Keratinocyte (primary cell): ENCODE results near the gene HDAC7. TPM values are rescaled to one million over a fixed set of nuclear protein-coding genes. Genes with fewer than 3 reads are reported as not detected.

Experiments used
- DNase-seq: peaks from one replicate; pipeline ENCODE4 v3.0.0-alpha.2; 2011; ENCODE audit warnings: low read depth, missing footprints, low spot score
- FAIRE-seq: peaks from 2 replicates; lab custom pipeline; 2011; peaks lifted over from hg19 to GRCh38; lab: Jason Lieb, UNC
- H2AFZ ChIP-seq: 2 replicates; pipeline ENCODE4 v1.6.0; 2012; ENCODE audit warnings: low read length, control low read depth, inconsistent platforms; ENCODE audit not compliant: control insufficient read depth
- H3K27ac ChIP-seq: 2 replicates; pipeline ENCODE4 v1.5.1; 2011; ENCODE audit warnings: low read length; ENCODE audit not compliant: control insufficient read depth, insufficient read depth
- H3K27me3 ChIP-seq: 3 replicates; pipeline ENCODE4 v1.6.0; 2011; ENCODE audit warnings: low read length; ENCODE audit not compliant: control insufficient read depth, insufficient read depth; ENCODE audit errors: extremely low read depth
- H3K36me3 ChIP-seq, 2 experiments: 2 replicates in 1 of 2; 3 replicates in 1 of 2; pipeline ENCODE4 v1.5.1; 2011; ENCODE audit warnings: low read length in 2 of 2, mild to moderate bottlenecking in 1 of 2; ENCODE audit not compliant: control insufficient read depth in 2 of 2, insufficient read depth in 2 of 2; ENCODE audit errors: extremely low read depth in 1 of 2
- H3K4me1 ChIP-seq: 3 replicates; pipeline ENCODE4 v1.5.1; 2011; ENCODE audit warnings: low read length; ENCODE audit not compliant: control insufficient read depth, insufficient read depth; ENCODE audit errors: extremely low read depth
- H3K4me2 ChIP-seq: 3 replicates; pipeline ENCODE4 v1.6.0; 2011; ENCODE audit warnings: low read depth, low read length; ENCODE audit not compliant: control insufficient read depth, insufficient read depth; ENCODE audit errors: extremely low read depth
- H3K4me3 ChIP-seq, 3 experiments: fragments of 200-600 bp in 1 of 3; sonication (generic) in 1 of 3; 2 replicates in 2 of 3; 3 replicates in 1 of 3; pipeline ENCODE4 v1.5.1; 2011 to 2016; ENCODE audit warnings: low read length in 3 of 3, mild to moderate bottlenecking in 3 of 3, control low read depth in 2 of 3, inconsistent platforms in 1 of 3, low read depth in 1 of 3, mixed read lengths in 1 of 3, mixed run types in 1 of 3, moderate library complexity in 1 of 3; ENCODE audit not compliant: control insufficient read depth in 2 of 3, insufficient read depth in 2 of 3; ENCODE audit errors: extremely low read depth in 1 of 3
- H3K79me2 ChIP-seq: 2 replicates; pipeline ENCODE4 v1.6.0; 2012; ENCODE audit warnings: low read length; ENCODE audit not compliant: control insufficient read depth, insufficient read depth
- H3K9ac ChIP-seq: 3 replicates; pipeline ENCODE4 v1.6.0; 2011; ENCODE audit warnings: low read length; ENCODE audit not compliant: control insufficient read depth, insufficient read depth; ENCODE audit errors: extremely low read depth
- H3K9me1 ChIP-seq: 3 replicates; pipeline ENCODE4 v1.6.0; 2011; ENCODE audit warnings: low read length; ENCODE audit not compliant: control insufficient read depth, insufficient read depth; ENCODE audit errors: extremely low read depth
- H3K9me3 ChIP-seq: 2 replicates; pipeline ENCODE4 v1.5.1; 2012; ENCODE audit warnings: low read depth, low read length; ENCODE audit not compliant: control insufficient read depth
- H4K20me1 ChIP-seq: 3 replicates; pipeline ENCODE4 v1.6.0; 2011; ENCODE audit warnings: low read length; ENCODE audit not compliant: control insufficient read depth, insufficient read depth; ENCODE audit errors: extremely low read depth
- EZH2 ChIP-seq: IDR thresholded peaks from one replicate; pipeline ENCODE4 v1.6.1; 2012; ENCODE audit warnings: inconsistent platforms, mild to moderate bottlenecking, low read length, moderate library complexity
- dilution Hi-C: fragments of 300-500 bp; cut with MboI; formaldehyde crosslinking; loops from one replicate; pipeline ENCODE4 v1.7.0; 2020; ENCODE audit warnings: low sequenced_read_pairs; ENCODE audit not compliant: extremely low pct_ligation_motif_present
- polyA plus RNA-seq, 5 experiments: library from polyadenylated mRNA; depleted of rRNA in 3 of 5; stranded (reverse) in 3 of 5; stranded (forward) in 1 of 5; unstranded in 1 of 5; fragments of >200 nt; gene quantifications; 1 replicate in 1 of 5; 2 replicates in 3 of 5; 3 replicates in 1 of 5; pipeline versions ENCODE4 v1.2.1 to v1.2.3, GENCODE V29; 2011 to 2012; ENCODE audit warnings: missing spikeins in 2 of 5, low read depth in 1 of 5, low replicate concordance in 1 of 5
- TF ChIP-seq, protein P1 (sequence below), 3 experiments: IDR thresholded peaks in 1 of 3; conservative IDR thresholded peaks in 1 of 3; optimal IDR thresholded peaks in 1 of 3; 2 replicates in 2 of 3; 3 replicates in 1 of 3; pipeline versions ENCODE3 to v1.5.1; 2011; ENCODE audit warnings: low read length in 3 of 3, mild to moderate bottlenecking in 3 of 3, moderate library complexity in 2 of 3, control low read depth in 1 of 3, inconsistent platforms in 1 of 3; ENCODE audit not compliant: insufficient read depth in 2 of 3; ENCODE audit errors: extremely low read depth in 1 of 3

The HDAC7 gene
- polyA plus RNA-seq, 1 donor (not counting 4 experiments of a cell fraction or from before 2014, with no cell fraction given) = 17.0 TPM

- TF ChIP-seq, protein P1, sequence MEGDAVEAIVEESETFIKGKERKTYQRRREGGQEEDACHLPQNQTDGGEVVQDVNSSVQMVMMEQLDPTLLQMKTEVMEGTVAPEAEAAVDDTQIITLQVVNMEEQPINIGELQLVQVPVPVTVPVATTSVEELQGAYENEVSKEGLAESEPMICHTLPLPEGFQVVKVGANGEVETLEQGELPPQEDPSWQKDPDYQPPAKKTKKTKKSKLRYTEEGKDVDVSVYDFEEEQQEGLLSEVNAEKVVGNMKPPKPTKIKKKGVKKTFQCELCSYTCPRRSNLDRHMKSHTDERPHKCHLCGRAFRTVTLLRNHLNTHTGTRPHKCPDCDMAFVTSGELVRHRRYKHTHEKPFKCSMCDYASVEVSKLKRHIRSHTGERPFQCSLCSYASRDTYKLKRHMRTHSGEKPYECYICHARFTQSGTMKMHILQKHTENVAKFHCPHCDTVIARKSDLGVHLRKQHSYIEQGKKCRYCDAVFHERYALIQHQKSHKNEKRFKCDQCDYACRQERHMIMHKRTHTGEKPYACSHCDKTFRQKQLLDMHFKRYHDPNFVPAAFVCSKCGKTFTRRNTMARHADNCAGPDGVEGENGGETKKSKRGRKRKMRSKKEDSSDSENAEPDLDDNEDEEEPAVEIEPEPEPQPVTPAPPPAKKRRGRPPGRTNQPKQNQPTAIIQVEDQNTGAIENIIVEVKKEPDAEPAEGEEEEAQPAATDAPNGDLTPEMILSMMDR (optimal IDR thresholded peaks at IDR 0.05 in 1 of 3, IDR thresholded peaks at IDR 0.05 in 1 of 3, conservative IDR thresholded peaks at IDR 0.05 in 1 of 3; ENCODE audit: extremely low read depth in 1 of 3, insufficient read depth in 2 of 3, low read length in 3 of 3) = no peak
- peak overlapping the region; percentile 24 for H3K27ac ChIP-seq
- H3K9me1 ChIP-seq = peaks cover 3% of the 10 kb centered on the region
- peak overlapping the region; percentile 89 for H3K4me2 ChIP-seq
- peaks cover 2 to 4% of the 10 kb centered on the region in 2 experiments for H3K36me3 ChIP-seq
- H2AFZ ChIP-seq = peak overlapping the region; percentile 79
- H3K9me3 ChIP-seq = no peaks in the 10 kb centered on the region
- peaks cover 54% of the 10 kb centered on the region for H3K4me1 ChIP-seq
- peaks cover 15% of the 10 kb centered on the region for H3K79me2 ChIP-seq
- H4K20me1 ChIP-seq = no peaks in the 10 kb centered on the region
- no peaks in the 10 kb centered on the region for H3K27me3 ChIP-seq
- peak overlapping the region; percentile 71 for H3K9ac ChIP-seq
- dilution Hi-C loops = no loop called here
- FAIRE-seq (no peak), DNase-seq (no peak)
- H3K4me3 ChIP-seq = peak overlapping the region in 2 of 3 experiments; percentile 28 to 61
These were observed 47.0 kb downstream of the HDAC7 start for GRCh38 chr12:47772738-47773061.

- TF ChIP-seq EZH2 = no peak
- TF ChIP-seq, protein P1 (optimal IDR thresholded peaks at IDR 0.05 in 1 of 3, IDR thresholded peaks at IDR 0.05 in 1 of 3, conservative IDR thresholded peaks at IDR 0.05 in 1 of 3; ENCODE audit: extremely low read depth in 1 of 3, insufficient read depth in 2 of 3, low read length in 3 of 3) = no peak
- H3K27me3 ChIP-seq = no peaks in the 10 kb centered on the region
- no peak for DNase-seq
- H2AFZ ChIP-seq = no peak overlapping the region
- H3K4me3 ChIP-seq = no peak overlapping the region
- peaks cover 3% of the 10 kb centered on the region for H3K9me1 ChIP-seq
- H3K79me2 ChIP-seq = peaks cover 15% of the 10 kb centered on the region
- FAIRE-seq = no peak
- H4K20me1 ChIP-seq = no peaks in the 10 kb centered on the region
- dilution Hi-C loops = no loop called here
- H3K4me2 ChIP-seq = peak overlapping the region; percentile 89
- peaks cover 2 to 4% of the 10 kb centered on the region in 2 experiments for H3K36me3 ChIP-seq
- no peak overlapping the region for H3K27ac ChIP-seq
- no peaks in the 10 kb centered on the region for H3K9me3 ChIP-seq
- H3K4me1 ChIP-seq = peaks cover 60% of the 10 kb centered on the region
- H3K9ac ChIP-seq = no peak overlapping the region
These were observed 47.5 kb downstream of the HDAC7 start for GRCh38 chr12:47772094-47772660.
